Osteoblast (primary cell): Measurements from ENCODE around the gene SERPINI2. TPM values are rescaled to one million over a fixed set of nuclear protein-coding genes. Genes with fewer than 3 reads are reported as not detected.

Source experiments
- DNase-seq: peaks from one replicate; pipeline ENCODE4 v3.0.0; 2011; ENCODE audit warnings: low spot score, mixed read lengths; ENCODE audit not compliant: insufficient read length; ENCODE audit errors: missing footprints
- H2AFZ ChIP-seq: 2 replicates; pipeline ENCODE4 v1.6.0; 2011; ENCODE audit warnings: mild to moderate bottlenecking, low read length
- H3K27ac ChIP-seq: 2 replicates; pipeline ENCODE4 v1.5.1; 2011; ENCODE audit warnings: mild to moderate bottlenecking, low read depth, low read length, moderate library complexity
- H3K27me3 ChIP-seq: 2 replicates; pipeline ENCODE4 v1.6.0; 2012; ENCODE audit warnings: mild to moderate bottlenecking, control low read depth, inconsistent platforms, low read length, moderate library complexity; ENCODE audit not compliant: insufficient read depth
- H3K36me3 ChIP-seq: 2 replicates; pipeline ENCODE4 v1.5.1; 2011; ENCODE audit warnings: mild to moderate bottlenecking, low read length, control low read depth, moderate library complexity; ENCODE audit not compliant: insufficient read depth
- H3K4me1 ChIP-seq: 2 replicates; pipeline ENCODE4 v1.5.1; 2011; ENCODE audit warnings: mild to moderate bottlenecking, low read length, control low read depth, moderate library complexity; ENCODE audit not compliant: insufficient read depth
- H3K4me2 ChIP-seq: 2 replicates; pipeline ENCODE4 v1.6.0; 2011; ENCODE audit warnings: mild to moderate bottlenecking, low read length; ENCODE audit not compliant: insufficient read depth
- H3K4me3 ChIP-seq: fragments of 200-600 bp; sonication (generic); 3 replicates; pipeline ENCODE4 v1.5.1; 2012; ENCODE audit warnings: mild to moderate bottlenecking, low read length, inconsistent platforms; ENCODE audit not compliant: insufficient read depth
- H3K79me2 ChIP-seq: 2 replicates; pipeline ENCODE4 v1.6.0; 2012; ENCODE audit warnings: mild to moderate bottlenecking, low read length, control low read depth, inconsistent platforms; ENCODE audit not compliant: insufficient read depth
- H3K9me3 ChIP-seq: 2 replicates; pipeline ENCODE4 v1.5.1; 2011; ENCODE audit warnings: low read depth, low read length, control low read depth
- H4K20me1 ChIP-seq: 2 replicates; pipeline ENCODE4 v1.6.0; 2012; ENCODE audit warnings: mild to moderate bottlenecking, low read length, control low read depth; ENCODE audit not compliant: insufficient read depth
- CTCF ChIP-seq: IDR thresholded peaks from 2 replicates; pipeline ENCODE4 v1.5.1; 2011; ENCODE audit warnings: mild to moderate bottlenecking, low read depth, low read length, moderate library complexity; ENCODE audit errors: extremely low read depth
- total RNA-seq: library from RNA; depleted of rRNA; stranded (reverse); fragments of >200 nt; gene quantifications from 2 replicates; pipeline ENCODE4 v1.2.3, GENCODE V29; 2012

The SERPINI2 gene
- total RNA-seq, 1 donor, result not detected

- DNase-seq, result no peak
- Histone ChIP-seq H3K27ac (no peak overlapping the region), H3K36me3 (no peaks in the 10 kb centered on the region), H3K4me3 (no peak overlapping the region), H3K9me3 (no peaks in the 10 kb centered on the region), H3K79me2 (no peaks in the 10 kb centered on the region), H2AFZ (no peak overlapping the region), H3K4me2 (no peak overlapping the region), H3K27me3 (no peaks in the 10 kb centered on the region), H4K20me1 (no peaks in the 10 kb centered on the region), H3K4me1 (no peaks in the 10 kb centered on the region)
- TF ChIP-seq CTCF, result no peak
Observed at GRCh38 chr3:167467848-167468611, 5.8 kb downstream of the SERPINI2 start.

- Histone ChIP-seq H3K36me3 (no peaks in the 10 kb centered on the region), H3K79me2 (no peaks in the 10 kb centered on the region), H3K9me3 (no peaks in the 10 kb centered on the region), H3K4me3 (no peak overlapping the region), H3K4me2 (no peak overlapping the region), H3K27ac (no peak overlapping the region), H3K27me3 (no peaks in the 10 kb centered on the region), H2AFZ (no peak overlapping the region), H3K4me1 (no peaks in the 10 kb centered on the region), H4K20me1 (no peaks in the 10 kb centered on the region)
- no peak for TF ChIP-seq CTCF
- no peak for DNase-seq
Observed at GRCh38 chr3:167466966-167467365, 6.9 kb downstream of the SERPINI2 start.

- Histone ChIP-seq H3K36me3 (no peaks in the 10 kb centered on the region), H3K9me3 (no peaks in the 10 kb centered on the region), H4K20me1 (no peaks in the 10 kb centered on the region), H3K27ac (no peak overlapping the region), H3K4me1 (no peaks in the 10 kb centered on the region), H3K4me3 (no peak overlapping the region), H3K4me2 (no peak overlapping the region), H2AFZ (no peak overlapping the region), H3K27me3 (no peaks in the 10 kb centered on the region), H3K79me2 (no peaks in the 10 kb centered on the region)
- peak; percentile 2 for DNase-seq
- no peak for TF ChIP-seq CTCF
Observed at GRCh38 chr3:167456157-167456799, 17.6 kb downstream of the SERPINI2 start.

DNA sequence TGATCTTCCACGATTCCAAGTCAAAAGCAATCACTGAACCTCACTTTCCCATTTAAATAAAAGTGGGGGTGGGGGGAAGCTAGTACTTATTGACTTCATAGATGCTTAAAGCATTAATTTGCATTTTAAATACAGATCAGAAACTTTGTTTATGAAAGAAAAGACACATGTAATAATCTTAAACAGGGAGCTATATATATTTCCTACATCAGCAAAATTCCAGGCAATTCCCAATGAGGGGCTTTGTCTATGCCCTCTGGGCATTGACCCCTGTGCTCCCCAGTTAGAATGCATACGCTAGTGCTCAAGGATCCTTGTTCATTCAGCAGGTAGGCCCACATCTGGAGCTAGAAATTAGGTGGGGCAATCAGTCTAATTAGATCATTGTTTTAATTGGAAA lies 20.0 kb downstream of the SERPINI2 start:
- DNase-seq, result no peak
- Histone ChIP-seq H3K9me3 (no peaks in the 10 kb centered on the region), H2AFZ (no peak overlapping the region), H3K27ac (no peak overlapping the region), H3K36me3 (no peaks in the 10 kb centered on the region), H3K4me1 (no peaks in the 10 kb centered on the region), H3K4me3 (no peak overlapping the region), H3K4me2 (no peak overlapping the region), H4K20me1 (no peaks in the 10 kb centered on the region), H3K27me3 (no peaks in the 10 kb centered on the region), H3K79me2 (no peaks in the 10 kb centered on the region)
- no peak for TF ChIP-seq CTCF
